HPDE6-E6E7 (cell line): ENCODE data around the gene FUBP3.
"Not testable (repeated sequence)": the region's sequence is repeated elsewhere in the genome, so short reads cannot be mapped to it uniquely, and the experiment has no call there.

Source experiments
- DNase-seq: peaks from one replicate; pipeline ENCODE4 v3.0.0; 2011; ENCODE audit warnings: missing footprints; ENCODE audit errors: extremely low spot score

The FUBP3 gene

GRCh38 chr9:130556396-130557076 lies 22.8 kb upstream of the FUBP3 start:
- no peak for DNase-seq

- no peak for DNase-seq
Observed at GRCh38 chr9:130557077-130557468, 22.3 kb upstream of the FUBP3 start.

DNA sequence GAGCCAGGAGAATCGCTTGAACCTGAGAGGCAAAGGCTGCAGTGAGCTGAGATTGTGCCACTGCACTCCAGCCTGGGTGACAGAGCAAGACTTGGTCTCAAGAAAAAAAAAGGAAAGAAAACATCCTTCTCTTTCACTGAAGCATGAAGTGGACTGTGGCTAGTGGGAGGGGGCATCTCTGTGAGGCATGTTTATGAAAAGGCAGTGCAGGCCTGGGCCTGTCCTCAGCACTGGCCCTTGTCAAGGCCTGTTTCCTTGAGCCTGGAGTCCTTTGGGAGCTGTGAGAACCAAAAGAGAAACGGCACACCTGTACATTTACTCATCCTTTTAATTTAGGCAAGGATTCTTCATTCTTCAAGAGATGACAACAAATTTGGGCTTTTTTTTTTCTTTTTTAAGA lies 18.3 kb upstream of the FUBP3 start:
- peak; percentile 60 for DNase-seq

DNA sequence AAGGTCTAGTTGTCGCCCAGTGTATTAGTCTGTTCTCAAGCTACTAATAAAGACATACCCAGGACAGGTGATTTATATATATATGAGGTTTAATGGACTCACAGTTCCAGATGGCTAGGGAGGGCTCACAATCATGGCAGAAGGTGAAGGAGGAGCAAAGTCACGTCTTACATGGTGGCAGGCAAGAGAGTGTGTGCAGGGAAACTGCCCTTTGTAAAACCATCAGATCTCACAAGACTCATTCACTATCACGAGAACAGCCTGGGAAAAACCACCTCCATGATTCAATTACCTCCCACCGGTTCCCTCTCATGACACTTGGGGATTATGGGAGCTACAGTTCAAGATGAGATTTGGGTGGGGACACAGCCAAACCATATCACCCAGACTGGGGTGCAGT lies 16.9 kb upstream of the FUBP3 start:
- DNase-seq, result not testable (repeated sequence)

- DNase-seq, result no peak
Observed at GRCh38 chr9:130563797-130564196, 15.6 kb upstream of the FUBP3 start.

DNA sequence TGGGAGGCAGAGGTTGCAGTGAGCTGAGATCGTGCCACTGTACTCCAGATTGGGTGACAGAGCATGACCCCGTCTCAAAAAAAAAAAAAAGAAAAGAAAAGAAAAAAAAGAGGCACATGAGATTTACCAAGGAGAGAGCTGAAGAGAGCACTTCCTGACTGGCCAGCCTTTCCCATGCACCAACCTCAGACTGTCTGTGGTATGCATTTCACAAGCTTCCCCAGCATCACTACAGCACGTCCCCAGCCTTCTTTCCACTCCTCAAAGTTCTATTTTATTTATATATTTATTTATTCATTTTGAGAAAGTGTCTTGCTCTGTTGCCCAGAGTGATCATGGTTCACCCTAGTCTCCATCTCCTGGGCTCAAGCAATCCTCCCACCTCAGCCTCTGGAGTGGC lies 13.6 kb upstream of the FUBP3 start:
- DNase-seq, result no peak

DNA sequence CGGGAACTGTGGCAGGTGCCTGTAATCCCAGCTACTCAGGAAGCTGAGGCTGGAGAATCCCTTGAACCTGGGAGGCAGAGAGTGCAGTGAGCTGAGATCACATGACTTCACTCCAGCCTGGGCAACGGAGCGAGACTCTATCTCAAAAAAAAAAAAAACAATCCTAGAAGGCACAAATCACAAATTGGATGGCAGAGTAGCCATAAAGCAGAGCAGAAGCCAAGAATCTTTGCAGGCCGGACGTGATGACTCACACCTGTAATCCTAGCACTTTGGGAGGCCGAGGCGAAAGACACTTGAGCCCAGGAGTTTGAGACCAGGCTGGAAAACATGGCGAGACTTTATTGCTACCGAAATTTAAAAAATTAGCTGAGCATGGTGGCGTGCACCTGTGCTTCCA lies 9.2 kb upstream of the FUBP3 start:
- DNase-seq, result no peak

- no peak for DNase-seq
Observed at GRCh38 chr9:130575514-130575913, 3.9 kb upstream of the FUBP3 start.

- no peak for DNase-seq
Observed at GRCh38 chr9:130576176-130576575, 3.2 kb upstream of the FUBP3 start.

DNA sequence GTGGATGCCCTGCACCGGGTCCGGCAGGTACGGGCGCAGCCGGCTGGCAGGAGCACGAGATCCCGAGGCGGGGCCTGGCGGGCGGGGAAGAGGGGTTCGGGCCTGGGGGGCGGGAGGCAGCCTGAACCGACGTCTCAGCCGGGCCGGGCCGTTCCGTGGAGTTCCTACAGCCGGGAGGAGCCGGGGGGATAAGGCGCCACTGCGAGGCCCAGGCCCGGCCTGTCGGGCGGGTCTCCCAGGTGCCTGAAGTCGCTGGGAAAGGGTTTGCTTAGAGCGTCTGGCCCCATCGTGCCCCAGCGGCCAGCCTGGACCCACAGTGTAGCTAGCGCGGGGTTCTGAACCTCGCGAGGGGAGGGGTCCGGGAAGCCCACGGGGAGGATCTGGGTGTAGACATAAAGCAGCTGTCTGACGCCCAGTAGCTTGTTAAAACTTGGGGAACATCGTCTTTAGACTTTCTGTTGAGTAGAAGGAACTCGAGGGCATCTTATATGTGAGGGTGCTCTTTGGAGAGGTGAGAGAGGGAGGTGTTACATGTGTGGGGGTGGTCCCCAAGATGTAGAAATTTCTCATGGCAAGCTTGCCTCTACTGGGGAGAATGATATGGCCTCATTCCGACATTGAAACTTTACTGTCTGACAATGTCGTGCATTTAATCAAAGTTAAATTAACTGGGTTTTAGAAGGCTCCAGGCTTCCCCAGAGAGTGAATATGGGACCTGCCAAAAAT lies 524 bp downstream of the FUBP3 start:
- DNase-seq, result peak; percentile 19

GRCh38 chr9:130581766-130582165 lies 2.4 kb downstream of the FUBP3 start:
- DNase-seq, result no peak

DNA sequence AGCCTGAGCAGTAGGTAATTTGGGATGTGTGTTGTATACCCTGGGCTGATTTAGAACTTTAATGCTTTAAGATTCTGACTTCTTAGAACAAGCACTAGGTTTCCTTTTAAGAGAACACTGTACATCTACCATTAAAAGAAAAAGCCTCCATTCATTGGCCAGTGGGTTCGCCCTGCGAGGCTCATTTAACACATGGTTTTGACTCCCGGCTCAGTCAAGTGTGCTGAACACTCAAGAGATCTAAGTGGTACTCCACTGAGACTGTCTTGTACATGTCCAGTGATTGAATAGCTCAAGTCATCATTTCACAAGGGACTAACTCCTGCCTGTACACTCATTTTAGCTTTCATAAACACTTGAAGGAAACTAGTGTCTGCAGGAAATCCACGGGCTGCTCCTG lies 3.9 kb downstream of the FUBP3 start:
- no peak for DNase-seq

GRCh38 chr9:130587921-130588320 lies 8.5 kb downstream of the FUBP3 start:
- no peak for DNase-seq

GRCh38 chr9:130588416-130588815 lies 9.0 kb downstream of the FUBP3 start:
- no peak for DNase-seq

DNA sequence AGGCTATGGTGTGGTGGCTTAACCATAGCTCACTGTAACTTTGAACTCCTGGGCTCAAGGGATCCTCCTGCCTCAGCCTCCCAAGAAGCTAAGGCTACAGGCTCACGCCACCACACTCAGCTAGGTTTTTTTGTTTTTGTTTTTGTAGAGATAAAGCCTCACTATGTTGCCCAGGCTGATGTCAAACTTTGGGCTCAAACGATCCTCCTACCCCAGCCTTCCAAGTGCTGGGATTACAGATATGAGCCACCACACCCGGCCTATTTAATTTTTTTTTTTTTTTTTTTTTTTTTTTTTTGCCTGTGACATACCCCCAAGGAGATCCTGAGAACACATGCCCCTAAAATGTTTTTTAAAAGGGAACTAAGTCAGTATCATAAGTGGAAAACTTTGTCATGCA lies 10.4 kb downstream of the FUBP3 start:
- DNase-seq, result no peak

DNA sequence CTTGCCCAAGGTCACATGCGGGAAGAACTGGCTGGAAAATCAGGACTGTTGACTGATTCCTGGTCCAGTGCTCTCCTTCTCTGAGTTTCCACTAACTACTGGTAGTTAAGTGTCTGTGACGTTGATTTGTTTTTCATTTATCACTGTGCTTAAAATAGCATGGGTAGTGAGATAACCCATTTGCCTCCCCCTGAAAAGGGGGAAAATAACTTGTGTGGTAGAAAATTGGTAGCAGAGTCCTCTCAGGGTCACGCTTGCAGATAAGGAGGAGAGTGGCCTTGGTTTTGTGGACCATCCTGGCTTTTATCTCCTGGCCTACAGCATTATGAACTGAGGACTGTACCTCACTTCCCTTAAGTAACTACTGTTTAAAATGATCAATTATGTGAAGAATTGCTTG lies 10.9 kb downstream of the FUBP3 start:
- DNase-seq, result no peak

- DNase-seq, result no peak
Observed at GRCh38 chr9:130593020-130593419, 13.6 kb downstream of the FUBP3 start.

DNA sequence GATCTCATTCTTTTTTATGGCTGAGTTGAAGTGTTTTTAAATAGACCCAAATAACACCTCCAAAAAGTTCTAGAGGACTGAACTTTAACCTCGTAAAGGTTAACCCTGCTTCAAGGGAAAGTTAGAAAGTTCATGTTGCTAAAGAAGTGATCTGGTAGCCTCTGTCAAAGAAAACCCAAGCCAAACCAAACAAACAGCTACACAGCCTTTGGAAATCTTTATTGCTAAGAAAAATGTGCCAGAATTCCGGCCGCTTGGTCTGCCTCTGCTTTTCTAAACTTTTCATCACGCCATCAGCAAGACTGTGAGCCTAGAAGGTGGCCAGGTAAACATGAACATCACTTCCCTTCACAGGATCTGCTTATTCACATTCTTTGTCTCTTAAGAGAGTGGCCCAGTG lies 17.9 kb downstream of the FUBP3 start:
- no peak for DNase-seq

GRCh38 chr9:130598188-130598587 lies 18.8 kb downstream of the FUBP3 start:
- no peak for DNase-seq

GRCh38 chr9:130599625-130600024 lies 20.2 kb downstream of the FUBP3 start:
- DNase-seq, result no peak

DNA sequence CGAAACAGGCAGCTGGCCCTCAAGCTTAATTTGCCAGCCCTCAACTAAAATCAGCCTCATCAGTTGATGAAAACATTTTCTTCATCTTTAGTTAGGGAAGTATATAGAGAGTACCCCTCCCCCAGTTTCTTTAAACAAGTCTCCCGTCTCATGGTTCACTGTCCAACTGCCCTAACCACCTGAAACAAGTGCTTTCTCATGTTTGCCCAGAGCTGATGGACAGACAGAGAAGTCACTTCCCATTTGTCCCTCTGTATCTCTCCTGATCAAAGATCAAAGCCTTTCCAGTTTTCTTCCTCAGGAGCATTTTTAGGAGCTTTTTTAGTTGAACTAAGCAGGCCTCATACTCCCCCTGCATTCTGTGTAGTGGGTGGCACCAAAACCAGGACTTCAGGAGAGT lies 21.7 kb downstream of the FUBP3 start:
- DNase-seq, result no peak

- no peak for DNase-seq
Observed at GRCh38 chr9:130604295-130604694, 24.9 kb downstream of the FUBP3 start.

GRCh38 chr9:130606887-130607600 lies 27.7 kb downstream of the FUBP3 start:
- DNase-seq, result no peak
